Putamen (tissue), 1 donor: ENCODE data around the gene RNPEPL1.

ENCODE experiments used
- DNase-seq: peaks from one replicate; pipeline ENCODE4 v3.0.0-alpha.2; 2016; ENCODE audit warnings: low spot score

RNPEPL1 gene

GRCh38 chr2:240626531-240627300, 58.4 kb downstream of the RNPEPL1 start:
- DNase-seq: no peak

GRCh38 chr2:240627736-240628506, 59.6 kb downstream of the RNPEPL1 start:
- DNase-seq: no peak

GRCh38 chr2:240628507-240628807, 60.2 kb downstream of the RNPEPL1 start:
- no peak for DNase-seq

DNA sequence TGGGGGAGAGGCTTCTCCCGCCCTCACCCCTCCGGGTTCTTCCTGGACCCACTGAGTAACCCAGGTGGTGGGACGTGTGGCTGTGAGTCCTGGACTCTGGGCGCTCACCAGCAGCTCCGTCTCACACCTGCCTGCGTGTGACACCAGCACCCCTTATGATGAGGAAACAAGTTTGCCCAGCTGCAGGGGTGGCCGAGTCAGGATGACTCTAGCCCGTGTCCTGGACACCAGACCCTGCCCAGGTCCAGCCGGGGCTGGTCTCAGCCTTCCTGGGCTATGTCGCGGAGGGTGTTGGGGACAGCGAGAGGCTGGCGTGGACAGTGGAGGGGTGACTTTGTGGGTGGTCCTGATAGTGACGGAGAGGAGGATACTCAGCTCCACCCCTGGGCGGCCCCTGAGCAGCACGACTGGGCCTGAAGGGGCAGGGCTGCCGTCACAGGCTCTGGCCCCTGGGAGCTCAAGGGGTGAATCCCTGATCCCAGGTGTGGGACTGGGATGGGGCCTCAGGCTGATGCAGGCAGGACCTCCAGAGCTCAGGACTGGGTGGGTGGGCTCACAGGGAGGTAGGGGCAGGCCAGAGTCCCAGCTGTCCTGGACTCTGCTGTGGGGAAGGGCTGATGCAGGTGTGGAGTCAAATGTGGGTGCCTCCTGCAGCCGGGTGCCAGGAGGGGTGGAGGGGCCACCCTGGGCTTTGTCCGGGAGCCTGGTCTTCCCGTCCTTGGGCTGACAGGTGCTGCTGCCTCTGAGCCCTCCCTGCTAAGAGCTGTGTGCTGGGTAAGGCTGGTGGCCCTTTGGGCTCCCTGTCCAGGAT, 60.7 kb downstream of the RNPEPL1 start:
- no peak for DNase-seq

DNA sequence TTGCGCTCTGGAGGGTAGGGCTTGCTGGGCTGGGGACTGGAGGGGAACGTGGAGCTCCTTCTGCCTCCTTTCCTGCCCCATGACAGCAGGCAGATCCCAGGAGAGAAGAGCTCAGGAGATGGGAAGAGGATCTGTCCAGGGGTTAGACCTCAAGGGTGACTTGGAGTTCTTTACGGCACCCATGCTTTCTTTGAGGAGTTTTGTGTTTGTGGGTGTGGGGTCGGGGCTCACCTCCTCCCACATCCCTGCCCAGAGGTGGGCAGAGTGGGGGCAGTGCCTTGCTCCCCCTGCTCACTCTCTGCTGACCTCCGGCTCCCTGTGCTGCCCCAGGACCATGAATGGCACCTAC, 61.3 kb downstream of the RNPEPL1 start:
- no peak for DNase-seq

DNA sequence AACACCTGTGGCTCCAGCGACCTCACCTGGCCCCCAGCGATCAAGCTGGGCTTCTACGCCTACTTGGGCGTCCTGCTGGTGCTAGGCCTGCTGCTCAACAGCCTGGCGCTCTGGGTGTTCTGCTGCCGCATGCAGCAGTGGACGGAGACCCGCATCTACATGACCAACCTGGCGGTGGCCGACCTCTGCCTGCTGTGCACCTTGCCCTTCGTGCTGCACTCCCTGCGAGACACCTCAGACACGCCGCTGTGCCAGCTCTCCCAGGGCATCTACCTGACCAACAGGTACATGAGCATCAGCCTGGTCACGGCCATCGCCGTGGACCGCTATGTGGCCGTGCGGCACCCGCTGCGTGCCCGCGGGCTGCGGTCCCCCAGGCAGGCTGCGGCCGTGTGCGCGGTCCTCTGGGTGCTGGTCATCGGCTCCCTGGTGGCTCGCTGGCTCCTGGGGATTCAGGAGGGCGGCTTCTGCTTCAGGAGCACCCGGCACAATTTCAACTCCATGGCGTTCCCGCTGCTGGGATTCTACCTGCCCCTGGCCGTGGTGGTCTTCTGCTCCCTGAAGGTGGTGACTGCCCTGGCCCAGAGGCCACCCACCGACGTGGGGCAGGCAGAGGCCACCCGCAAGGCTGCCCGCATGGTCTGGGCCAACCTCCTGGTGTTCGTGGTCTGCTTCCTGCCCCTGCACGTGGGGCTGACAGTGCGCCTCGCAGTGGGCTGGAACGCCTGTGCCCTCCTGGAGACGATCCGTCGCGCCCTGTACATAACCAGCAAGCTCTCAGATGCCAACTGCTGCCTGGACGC, 61.9 kb downstream of the RNPEPL1 start:
- DNase-seq: no peak
